Activated naive CD4-positive, alpha-beta T cell treated with anti-CD3 and anti-CD28 coated beads, Interleukin-2, amount 10 ng/mL, durations not matched to agents 7 days and 5 days (primary cell): ENCODE measurements around the gene ZNF469.

Experiments
- CTCF ChIA-PET: fragments of 350-600 bp; sonication (Branson Sonifier 250); formaldehyde crosslinking; loops from one replicate; lab custom pipeline; 2021; ENCODE audit warnings: antibody characterized with exemption; lab: Charles Lee
- DNase-seq: peaks from one replicate; pipeline ENCODE4 v3.0.0-alpha.2; 2020
- H3K27ac Mint-ChIP-seq: one replicate; pipeline ENCODE4 v1.8.0; 2021; ENCODE audit warnings: mild to moderate bottlenecking, moderate library complexity, mixed read lengths
- H3K27me3 Mint-ChIP-seq: one replicate; pipeline ENCODE4 v1.8.0; 2021; ENCODE audit warnings: mild to moderate bottlenecking, mixed read lengths
- H3K36me3 Mint-ChIP-seq: one replicate; pipeline ENCODE4 v1.8.0; 2021; ENCODE audit warnings: mixed read lengths
- H3K4me1 Mint-ChIP-seq: one replicate; pipeline ENCODE4 v1.8.0; 2021; ENCODE audit warnings: mixed read lengths
- H3K4me3 Mint-ChIP-seq: one replicate; pipeline ENCODE4 v1.8.0; 2021; ENCODE audit warnings: mild to moderate bottlenecking, moderate library complexity, mixed read lengths
- H3K9me3 Mint-ChIP-seq: one replicate; pipeline ENCODE4 v1.8.0; 2021; ENCODE audit warnings: mixed read lengths

The ZNF469 gene

DNA sequence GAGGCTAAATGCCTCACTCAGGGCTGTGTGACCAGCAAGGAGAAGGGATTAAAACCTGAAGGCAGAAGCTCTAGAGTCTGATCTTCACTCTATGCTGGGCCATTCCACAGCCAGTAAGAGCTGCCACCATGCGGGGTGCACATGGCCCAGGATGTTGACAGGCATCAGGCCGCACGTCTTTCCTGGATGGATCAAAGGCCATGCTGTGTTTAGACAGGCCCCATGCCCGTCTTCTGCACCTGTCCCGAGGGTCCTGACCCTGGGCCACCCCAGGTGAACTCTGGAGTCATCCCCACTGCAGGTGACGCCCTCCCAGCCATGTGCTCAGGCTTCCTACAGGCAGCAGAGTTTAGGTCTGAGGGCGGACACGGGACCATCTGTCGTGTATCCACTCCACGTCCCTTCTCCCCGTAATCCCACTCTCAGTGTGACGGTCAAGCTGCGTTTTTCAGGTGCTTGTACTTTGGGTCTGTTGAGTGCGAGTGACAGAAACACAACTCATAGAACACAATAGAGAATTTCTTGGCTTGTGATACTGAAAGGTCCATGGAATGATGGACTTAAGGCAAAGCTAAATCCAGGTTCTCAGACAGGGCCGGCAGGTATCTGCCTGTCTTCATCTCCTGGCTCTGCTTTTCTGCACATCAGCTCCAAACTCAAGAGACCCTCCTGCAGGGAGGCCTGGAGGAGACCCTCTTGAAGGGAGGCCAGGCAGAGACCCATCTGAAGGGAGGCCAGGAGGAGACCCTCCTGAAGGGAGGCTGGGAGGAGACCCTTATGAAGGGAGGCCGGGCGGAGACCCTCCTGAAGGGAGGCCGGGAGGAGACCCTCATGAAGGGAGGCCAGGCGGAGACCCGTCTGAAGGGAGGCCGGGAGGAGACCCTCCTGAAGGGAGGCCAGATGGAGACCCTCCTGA is 13.2 kb downstream of the ZNF469 start:
- DNase-seq: no peak
- H3K27me3 Mint-ChIP-seq: peaks cover 10% of the 10 kb centered on the region
- peaks cover 9% of the 10 kb centered on the region for H3K9me3 Mint-ChIP-seq
- CTCF ChIA-PET: no interaction called here
- no peak overlapping the region for H3K4me3 Mint-ChIP-seq
- no peak overlapping the region for H3K27ac Mint-ChIP-seq
- H3K36me3 Mint-ChIP-seq: no peaks in the 10 kb centered on the region
- no peaks in the 10 kb centered on the region for H3K4me1 Mint-ChIP-seq

GRCh38 chr16:88398170-88398873 is 15.6 kb downstream of the ZNF469 start:
- H3K27me3 Mint-ChIP-seq: no peaks in the 10 kb centered on the region
- H3K27ac Mint-ChIP-seq: no peak overlapping the region
- H3K4me3 Mint-ChIP-seq: no peak overlapping the region
- CTCF ChIA-PET: no interaction called here
- no peaks in the 10 kb centered on the region for H3K36me3 Mint-ChIP-seq
- no peaks in the 10 kb centered on the region for H3K4me1 Mint-ChIP-seq
- peaks cover 9% of the 10 kb centered on the region for H3K9me3 Mint-ChIP-seq
- DNase-seq: no peak

- peaks cover 9% of the 10 kb centered on the region for H3K9me3 Mint-ChIP-seq
- no peak overlapping the region for H3K27ac Mint-ChIP-seq
- no peak overlapping the region for H3K4me3 Mint-ChIP-seq
- H3K36me3 Mint-ChIP-seq: no peaks in the 10 kb centered on the region
- DNase-seq: no peak
- H3K4me1 Mint-ChIP-seq: no peaks in the 10 kb centered on the region
- CTCF ChIA-PET: no interaction called here
- H3K27me3 Mint-ChIP-seq: no peaks in the 10 kb centered on the region
Observed at GRCh38 chr16:88398874-88399178, 16.1 kb downstream of the ZNF469 start.

DNA sequence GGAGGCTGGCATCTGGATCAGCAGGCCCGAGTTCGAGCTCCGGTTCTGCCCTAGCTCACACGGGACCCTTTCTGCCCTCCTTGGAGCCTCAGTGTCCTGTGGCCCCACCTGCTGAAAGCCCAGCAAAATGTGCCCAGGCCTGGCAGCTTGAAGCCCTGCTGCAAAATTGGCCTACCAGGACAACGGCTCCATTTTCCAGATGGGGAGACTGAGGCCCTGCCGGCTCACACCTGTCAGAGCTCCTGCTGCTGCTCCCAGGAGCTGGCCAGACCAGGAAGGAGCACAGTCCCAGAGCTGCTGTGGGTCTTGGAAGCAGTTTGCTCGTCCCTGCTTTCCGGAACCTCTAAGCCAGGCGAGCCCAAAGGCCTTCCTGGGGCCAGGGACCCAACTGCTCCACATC is 17.4 kb downstream of the ZNF469 start:
- DNase-seq: no peak
- CTCF ChIA-PET: no interaction called here
- no peak overlapping the region for H3K4me3 Mint-ChIP-seq
- no peaks in the 10 kb centered on the region for H3K27me3 Mint-ChIP-seq
- H3K27ac Mint-ChIP-seq: no peak overlapping the region
- no peaks in the 10 kb centered on the region for H3K4me1 Mint-ChIP-seq
- H3K36me3 Mint-ChIP-seq: no peaks in the 10 kb centered on the region
- peaks cover 9% of the 10 kb centered on the region for H3K9me3 Mint-ChIP-seq

DNA sequence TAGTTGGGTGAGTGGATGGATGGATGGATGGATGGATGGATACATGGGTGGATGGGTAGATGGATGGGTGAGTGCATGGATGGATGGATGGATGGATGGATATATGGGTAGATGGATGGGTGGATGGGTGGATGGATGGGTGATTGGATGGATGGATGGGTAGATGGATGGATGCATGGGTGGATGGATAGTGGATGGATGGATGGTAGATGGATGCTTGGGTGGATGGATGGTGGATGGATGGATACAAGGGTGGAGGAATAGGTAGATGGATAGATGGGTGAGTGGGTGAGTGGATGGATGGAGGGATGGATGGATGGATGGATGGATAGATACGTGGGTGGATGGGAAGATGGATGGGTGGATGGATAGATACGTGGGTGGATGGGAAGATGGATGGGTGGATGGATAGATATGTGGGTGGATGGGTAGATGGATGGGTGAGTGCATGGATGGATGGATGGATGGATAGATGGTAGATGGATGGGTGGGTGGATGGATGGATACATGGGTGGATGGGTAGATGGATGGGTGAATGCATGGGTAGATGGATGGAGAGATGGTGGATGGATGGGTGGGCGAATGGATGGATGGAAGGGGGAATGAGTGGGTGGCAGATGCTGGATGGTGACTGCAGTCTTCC is 19.0 kb downstream of the ZNF469 start:
- Mint-ChIP-seq H3K36me3 (no peaks in the 10 kb centered on the region), H3K4me3 (no peak overlapping the region), H3K9me3 (peaks cover 9% of the 10 kb centered on the region), H3K27ac (no peak overlapping the region), H3K4me1 (no peaks in the 10 kb centered on the region), H3K27me3 (no peaks in the 10 kb centered on the region)
- CTCF ChIA-PET: no interaction called here
- no peak for DNase-seq

- CTCF ChIA-PET: no interaction called here
- Mint-ChIP-seq H3K27ac (no peak overlapping the region), H3K9me3 (peaks cover 8% of the 10 kb centered on the region), H3K4me3 (no peak overlapping the region), H3K27me3 (no peaks in the 10 kb centered on the region), H3K4me1 (peaks cover 2% of the 10 kb centered on the region), H3K36me3 (no peaks in the 10 kb centered on the region)
- DNase-seq: no peak
Observed at GRCh38 chr16:88402551-88403240, 19.9 kb downstream of the ZNF469 start.

- Mint-ChIP-seq H3K4me3 (no peak overlapping the region), H3K27me3 (no peaks in the 10 kb centered on the region), H3K27ac (no peak overlapping the region), H3K9me3 (peaks cover 2% of the 10 kb centered on the region), H3K36me3 (no peaks in the 10 kb centered on the region), H3K4me1 (peaks cover 8% of the 10 kb centered on the region)
- CTCF ChIA-PET: no interaction called here
- DNase-seq: no peak
Observed at GRCh38 chr16:88403794-88404581, 21.2 kb downstream of the ZNF469 start.

DNA sequence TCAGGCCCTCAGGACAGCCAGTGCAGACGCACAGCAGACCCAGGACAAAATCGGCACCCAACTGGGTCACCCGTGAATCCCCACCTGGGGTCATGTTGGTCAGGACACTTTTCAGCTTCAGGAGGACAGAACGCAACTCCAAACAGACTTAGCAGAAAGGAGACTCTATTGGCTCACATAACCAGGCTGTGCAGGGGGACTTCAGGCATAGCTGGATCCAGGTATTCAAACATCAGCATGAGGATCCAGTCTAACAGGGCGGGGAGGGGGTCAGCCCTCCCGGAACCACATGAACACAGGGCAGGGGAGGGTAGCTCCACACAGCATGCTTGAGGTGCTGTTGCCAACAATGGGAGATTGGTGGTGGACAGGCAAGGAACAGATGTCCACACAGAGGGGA is 22.0 kb downstream of the ZNF469 start:
- CTCF ChIA-PET: no interaction called here
- H3K4me1 Mint-ChIP-seq: peaks cover 8% of the 10 kb centered on the region
- no peaks in the 10 kb centered on the region for H3K9me3 Mint-ChIP-seq
- H3K27me3 Mint-ChIP-seq: no peaks in the 10 kb centered on the region
- no peaks in the 10 kb centered on the region for H3K36me3 Mint-ChIP-seq
- no peak for DNase-seq
- H3K4me3 Mint-ChIP-seq: no peak overlapping the region
- no peak overlapping the region for H3K27ac Mint-ChIP-seq

DNA sequence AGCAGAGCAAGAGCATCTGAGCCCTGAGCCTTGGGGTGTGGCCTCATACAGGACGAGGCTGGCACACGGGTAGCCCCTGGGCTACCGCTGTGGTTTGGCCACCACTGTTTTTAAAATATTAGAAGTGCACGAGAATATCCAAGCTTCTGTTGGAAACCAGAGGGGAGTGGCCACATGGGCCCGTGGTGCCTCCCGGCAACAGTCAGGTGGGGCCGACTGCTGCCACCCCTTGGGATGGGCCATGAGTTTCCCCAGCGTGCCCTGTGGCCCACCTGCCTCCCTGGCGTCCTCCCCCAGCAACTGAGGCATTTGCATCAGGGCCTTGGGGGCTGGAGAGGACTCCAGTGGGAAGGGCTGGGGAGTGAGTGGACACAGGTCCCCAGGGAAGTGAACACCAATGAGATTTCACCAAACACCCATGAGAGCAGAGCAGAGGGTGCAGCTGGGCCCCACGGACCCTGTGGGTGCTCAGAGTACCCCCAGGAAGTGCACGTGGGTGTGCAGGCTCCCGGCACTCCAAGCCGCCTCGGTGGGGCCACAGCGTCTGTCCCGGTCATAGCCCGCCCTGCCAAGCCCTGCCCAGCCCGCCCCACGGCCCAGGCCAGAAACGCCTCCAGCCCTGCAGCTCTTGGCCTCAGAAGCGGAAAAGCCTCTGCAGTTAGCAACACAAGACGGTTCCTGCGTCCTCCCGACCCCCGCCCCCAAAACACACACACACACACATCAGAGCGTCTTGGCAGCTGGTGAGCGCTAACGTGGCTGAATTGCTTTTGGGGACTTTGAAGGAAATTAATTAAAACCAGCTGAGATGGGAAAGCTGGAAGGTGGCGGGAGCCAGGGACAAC is 22.7 kb downstream of the ZNF469 start:
- H3K27ac Mint-ChIP-seq: no peak overlapping the region
- CTCF ChIA-PET: no interaction called here
- no peaks in the 10 kb centered on the region for H3K36me3 Mint-ChIP-seq
- H3K27me3 Mint-ChIP-seq: no peaks in the 10 kb centered on the region
- peaks cover 8% of the 10 kb centered on the region for H3K4me1 Mint-ChIP-seq
- no peaks in the 10 kb centered on the region for H3K9me3 Mint-ChIP-seq
- no peak for DNase-seq
- no peak overlapping the region for H3K4me3 Mint-ChIP-seq

DNA sequence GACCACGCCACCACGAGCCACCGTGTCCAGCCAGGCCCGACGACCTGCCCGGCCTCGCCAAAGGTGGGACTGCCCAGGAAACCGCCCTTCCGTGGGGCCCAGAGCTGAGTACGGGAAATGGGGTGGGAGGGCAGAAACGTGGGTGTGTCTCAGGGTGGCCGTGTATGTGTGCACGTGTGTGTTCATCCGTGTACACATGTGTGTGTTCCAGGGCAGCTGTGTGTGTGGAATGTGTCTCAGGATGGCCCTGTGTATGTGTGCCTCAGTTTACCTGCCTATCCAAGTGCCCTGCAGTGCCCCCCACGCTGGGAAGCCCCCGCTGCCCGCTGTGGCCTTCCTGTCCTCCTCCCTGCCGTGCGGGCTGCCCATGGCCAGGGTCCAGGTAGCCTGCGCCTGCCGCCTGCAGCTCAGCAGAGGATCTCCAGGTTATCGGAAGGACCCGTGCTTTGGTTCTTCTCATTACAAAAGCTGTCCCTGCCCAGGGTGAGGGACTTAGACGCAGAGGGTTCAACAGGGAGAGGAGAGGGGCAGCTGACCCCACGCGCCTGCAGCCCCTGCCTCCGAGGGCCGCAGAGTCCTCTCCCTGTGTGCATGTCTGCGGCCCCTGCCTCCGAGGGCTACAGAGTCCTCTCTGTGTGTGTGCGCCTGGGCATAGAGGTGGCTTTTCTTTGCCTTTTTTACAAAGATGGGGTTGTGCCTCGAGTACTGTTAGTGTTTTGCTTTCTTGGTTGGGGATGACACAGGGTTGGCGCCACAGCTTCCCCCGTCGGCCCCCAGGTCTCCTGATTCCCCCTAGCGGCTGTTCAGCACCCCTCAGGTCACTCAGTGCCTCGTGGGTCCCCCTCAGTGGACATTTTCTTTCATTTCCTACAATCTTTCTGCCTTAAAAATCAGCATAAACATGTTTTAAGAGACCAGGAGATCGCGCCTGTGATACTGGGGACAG is 23.6 kb downstream of the ZNF469 start:
- Mint-ChIP-seq H3K27me3 (no peaks in the 10 kb centered on the region), H3K4me3 (no peak overlapping the region), H3K4me1 (peaks cover 8% of the 10 kb centered on the region), H3K27ac (no peak overlapping the region), H3K36me3 (no peaks in the 10 kb centered on the region), H3K9me3 (no peaks in the 10 kb centered on the region)
- no peak for DNase-seq
- CTCF ChIA-PET: no interaction called here

DNA sequence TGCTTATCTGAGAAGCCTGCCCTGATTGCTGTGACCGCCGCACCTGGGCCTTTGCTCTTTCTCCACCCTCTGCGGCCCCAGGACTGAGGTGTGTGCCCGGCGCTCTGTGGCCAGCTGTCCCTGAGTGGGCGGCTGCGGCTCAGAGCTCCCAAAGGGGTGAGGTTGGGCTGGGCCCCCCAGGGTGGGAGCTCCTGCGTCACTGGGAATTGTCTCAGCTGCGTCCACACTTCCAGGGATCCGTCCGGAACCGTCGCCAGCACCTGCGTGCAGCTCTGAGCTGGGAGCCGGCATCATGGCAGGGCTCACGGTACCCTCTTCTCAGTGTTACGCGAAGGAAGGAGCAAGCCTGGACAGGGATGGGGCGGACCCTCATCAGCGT is 24.3 kb downstream of the ZNF469 start:
- Mint-ChIP-seq H3K9me3 (no peaks in the 10 kb centered on the region), H3K27ac (no peak overlapping the region), H3K4me3 (no peak overlapping the region), H3K36me3 (no peaks in the 10 kb centered on the region), H3K27me3 (no peaks in the 10 kb centered on the region), H3K4me1 (peaks cover 8% of the 10 kb centered on the region)
- DNase-seq: no peak
- CTCF ChIA-PET: no interaction called here

- Mint-ChIP-seq H3K27ac (no peak overlapping the region), H3K4me3 (no peak overlapping the region), H3K9me3 (no peaks in the 10 kb centered on the region), H3K27me3 (no peaks in the 10 kb centered on the region), H3K4me1 (peaks cover 8% of the 10 kb centered on the region), H3K36me3 (no peaks in the 10 kb centered on the region)
- CTCF ChIA-PET: no interaction called here
- no peak for DNase-seq
Observed at GRCh38 chr16:88407807-88408206, 25.0 kb downstream of the ZNF469 start.
